Activated CD8-positive, alpha-beta memory T cell treated with anti-CD3 and anti-CD28 coated beads for 36 hours (primary cell): ENCODE data around the gene NFIA. TPM values are rescaled to one million over a fixed set of nuclear protein-coding genes. Genes with fewer than 3 reads are reported as not detected.
"Not testable (repeated sequence)": the region's sequence is repeated elsewhere in the genome, so short reads cannot be mapped to it uniquely, and the experiment has no call there.

Source experiments
- CTCF ChIA-PET: fragments of 350-600 bp; sonication (Branson Sonifier 250); formaldehyde crosslinking; loops from one replicate; lab custom pipeline; 2021; ENCODE audit warnings: antibody characterized with exemption; lab: Charles Lee
- POLR2A ChIA-PET: fragments of 350-600 bp; sonication (Branson Sonifier 250); formaldehyde crosslinking; loops from one replicate; lab custom pipeline; 2021; ENCODE audit warnings: antibody characterized with exemption; lab: Charles Lee
- total RNA-seq, 2 experiments: library from RNA; stranded (reverse); gene quantifications; one replicate each; pipeline ENCODE4 v1.2.3, GENCODE V29; 2021

NFIA gene
- total RNA-seq, 2 experiments from 2014 or later = 3.6 to 4.8 TPM

DNA sequence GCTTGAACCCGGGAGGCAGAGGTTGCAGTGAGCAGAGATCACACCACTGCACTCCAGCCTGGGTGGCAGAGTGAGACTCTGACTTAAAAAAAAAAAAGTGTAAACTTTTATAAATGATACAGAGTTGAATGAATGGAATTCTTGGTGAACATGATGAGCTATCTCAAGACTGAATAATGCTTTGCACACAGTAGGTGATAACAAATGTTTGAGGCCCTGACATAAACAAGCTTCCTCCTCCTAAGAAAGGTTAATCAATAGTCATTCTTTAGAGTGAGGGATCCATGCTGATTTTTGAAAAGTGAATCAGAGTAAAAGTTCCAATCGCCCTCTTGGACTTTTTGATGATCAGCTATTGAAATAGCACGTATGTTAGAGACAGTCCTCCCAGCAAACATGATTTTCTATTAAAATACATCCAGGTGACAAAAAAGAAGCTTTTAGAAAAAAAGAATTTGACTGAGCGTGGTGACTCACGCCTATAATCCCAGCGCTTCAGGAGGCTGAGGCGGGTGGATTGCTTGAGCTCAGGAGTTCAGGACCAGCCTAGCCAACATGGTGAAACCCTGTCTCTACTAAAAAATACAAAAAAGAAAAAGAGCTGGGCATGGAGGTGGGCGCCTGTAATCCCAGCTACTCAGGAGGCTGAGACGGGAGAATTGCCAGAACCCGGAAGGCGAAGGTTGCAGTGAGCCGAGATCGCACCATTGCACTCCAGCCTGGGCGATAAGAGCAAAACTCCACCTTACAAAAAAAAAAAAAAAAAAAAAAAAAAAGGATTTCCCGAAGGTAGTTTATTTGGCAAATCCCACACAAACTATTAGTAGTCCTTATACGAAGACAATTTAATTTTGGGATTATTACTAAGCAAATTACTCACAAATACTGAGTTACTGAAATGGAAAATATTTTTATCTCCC lies 181.8 kb downstream of the NFIA start:
- ChIA-PET POLR2A (interaction anchor here (0.6 to 0.7 kb wide), 2 partner anchors 183 to 212 kb away, joined by 3 read pairs; no protein-coding TSS in a partner anchor), CTCF (no interaction called here)

DNA sequence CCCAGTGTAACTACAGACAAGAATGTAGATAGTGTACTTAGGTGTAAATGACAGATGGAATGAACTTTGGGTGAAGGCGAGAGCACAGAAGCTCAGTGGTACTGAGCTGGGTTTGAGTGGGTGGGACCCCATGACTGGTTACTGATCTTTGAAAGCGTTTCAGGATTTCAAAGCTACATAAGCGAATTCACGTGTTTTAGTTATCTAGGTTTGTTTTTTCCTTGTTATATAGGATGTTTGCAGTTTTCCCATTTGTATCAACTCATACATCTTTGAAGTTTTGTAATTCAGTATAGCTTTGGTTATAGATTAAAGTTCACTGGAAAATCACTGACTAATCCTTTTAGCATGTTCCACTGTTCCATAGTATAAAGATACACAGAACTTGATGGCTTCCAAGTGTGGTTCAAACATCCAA lies 182.5 kb downstream of the NFIA start:
- POLR2A ChIA-PET = no interaction called here
- CTCF ChIA-PET = no interaction called here

DNA sequence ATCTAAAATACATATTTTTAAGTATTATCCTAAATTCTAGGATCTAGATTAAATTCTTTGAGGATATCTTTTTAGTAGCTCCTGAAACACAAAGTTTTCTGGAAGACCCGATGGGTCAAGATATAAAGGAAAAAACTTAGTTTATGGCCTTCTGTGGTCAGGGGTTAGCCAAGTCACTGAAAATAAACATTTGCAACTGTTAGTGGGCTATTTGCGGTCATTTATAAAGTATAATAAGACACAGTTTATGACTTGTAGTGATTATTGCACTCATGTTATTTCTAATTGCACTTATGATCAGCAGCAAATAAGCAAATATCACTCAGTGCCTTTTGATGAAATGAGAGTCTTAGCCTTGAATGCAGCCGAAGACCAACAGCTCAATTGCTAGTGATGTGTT lies 183.3 kb downstream of the NFIA start:
- POLR2A ChIA-PET = no interaction called here
- CTCF ChIA-PET = interaction anchor here (0.6 kb wide), 2 partner anchors 187 to 417 kb away, joined by 3 read pairs; no protein-coding TSS in a partner anchor

DNA sequence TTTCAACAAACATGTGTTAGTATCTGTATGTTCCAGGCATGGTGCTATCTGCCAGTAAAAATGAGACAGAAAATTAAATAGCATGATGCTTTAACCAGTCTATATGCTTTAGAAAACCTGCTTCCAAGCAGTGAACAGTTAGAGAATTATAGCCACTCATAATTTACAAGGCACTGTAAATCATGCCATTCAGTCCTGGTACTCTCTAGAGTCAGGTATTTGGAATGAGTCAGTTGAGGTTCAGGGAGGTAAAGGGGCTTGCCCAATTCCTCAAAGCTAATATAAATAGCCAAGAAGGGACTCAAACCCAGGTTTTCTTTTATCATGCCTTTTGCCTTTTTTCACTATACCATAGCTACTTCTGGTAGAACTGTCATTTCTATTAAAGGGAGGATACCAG lies 184.4 kb downstream of the NFIA start:
- ChIA-PET CTCF (interaction anchor here (0.9 kb wide), 1 partner anchor 432 kb away, joined by 3 read pairs; no protein-coding TSS in a partner anchor), POLR2A (no interaction called here)

DNA sequence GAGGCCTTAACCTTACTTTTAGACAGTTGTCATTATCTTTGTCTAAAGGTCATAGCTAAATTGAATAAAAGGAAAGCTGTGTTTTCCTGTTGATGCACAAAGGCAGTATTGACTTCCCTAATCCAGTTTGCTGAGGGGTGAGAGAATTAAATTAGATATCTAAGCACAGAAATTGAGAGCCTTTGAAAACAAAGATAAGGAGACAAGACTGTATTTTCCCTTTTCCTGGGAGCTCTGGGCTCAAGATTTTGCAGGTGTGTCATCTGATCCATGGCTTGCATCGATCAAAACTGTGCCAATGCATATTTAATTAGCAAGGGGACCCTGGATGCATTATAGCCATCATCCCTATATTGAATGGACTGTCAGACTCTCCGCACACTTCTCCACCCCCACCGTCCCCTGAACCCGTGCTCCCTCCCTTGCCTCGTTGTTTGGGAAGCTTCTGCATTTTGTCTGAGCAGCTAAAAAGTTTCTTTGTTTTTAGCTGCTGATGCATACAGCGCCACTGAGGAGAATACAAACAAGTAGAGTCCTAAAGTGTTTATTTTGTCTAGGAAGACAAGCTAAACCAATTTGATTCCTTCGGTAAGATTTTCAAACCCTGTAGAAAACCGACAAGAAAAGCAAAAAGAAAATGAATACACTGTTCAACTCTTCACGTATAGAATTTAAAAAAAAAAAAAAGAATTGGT lies 186.3 kb downstream of the NFIA start:
- ChIA-PET CTCF (interaction anchor here (0.5 to 0.9 kb wide), 2 partner anchors 61 to 65 kb away, joined by 3 read pairs; no protein-coding TSS in a partner anchor), POLR2A (interaction anchor here (1.4 kb wide), 1 partner anchor 33 kb away, joined by 6 read pairs; no protein-coding TSS in a partner anchor)

DNA sequence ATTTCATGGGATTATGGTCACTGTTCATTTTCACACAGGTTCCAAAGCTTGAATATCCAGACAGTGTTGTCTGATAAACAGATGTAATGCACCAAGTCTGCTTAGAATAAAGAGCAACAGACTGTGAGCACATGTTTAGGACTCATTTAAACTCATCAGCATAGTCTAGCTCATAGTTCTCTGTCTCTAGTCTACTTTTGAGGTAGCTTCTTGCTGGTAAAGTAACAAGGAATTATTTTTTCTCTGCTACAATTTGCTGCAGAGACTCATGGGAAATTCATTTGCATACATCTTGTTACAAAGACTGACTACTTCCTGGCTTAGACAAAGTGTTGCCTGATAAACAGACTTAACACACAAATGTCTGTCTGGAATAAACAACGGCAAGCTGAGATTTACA lies 187.2 kb downstream of the NFIA start:
- ChIA-PET CTCF (interaction anchor here (0.5 to 2.9 kb wide), 4 partner anchors 14 to 64 kb away, joined by 3 to 15 read pairs (median 4); no protein-coding TSS in a partner anchor), POLR2A (interaction anchor here (1.4 to 2.5 kb wide), 3 partner anchors 32 to 220 kb away, joined by 4 to 23 read pairs (median 6); no protein-coding TSS in a partner anchor)

DNA sequence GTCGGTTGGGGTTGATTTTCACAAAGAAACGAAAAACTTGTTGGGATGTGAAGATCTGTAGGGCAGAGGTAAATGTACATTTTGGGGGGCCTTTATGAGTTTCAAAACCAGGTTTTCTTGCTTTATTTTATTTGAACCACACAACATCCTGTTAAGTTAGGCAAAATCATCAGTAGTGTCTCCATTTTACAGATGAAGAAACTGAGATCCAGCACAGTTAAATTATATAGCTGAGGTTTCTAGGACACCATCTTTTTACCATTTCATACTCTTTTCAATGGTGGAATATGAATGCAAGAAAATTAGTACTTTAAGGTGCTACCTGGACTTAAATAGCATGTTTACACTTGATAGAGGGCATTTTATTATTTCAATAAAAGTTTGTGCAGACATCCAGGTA lies 187.7 kb downstream of the NFIA start:
- ChIA-PET CTCF (interaction anchor here (1.0 to 2.9 kb wide), 2 partner anchors 14 to 31 kb away, joined by 4 to 15 read pairs; no protein-coding TSS in a partner anchor), POLR2A (interaction anchor here (1.6 to 2.5 kb wide), 2 partner anchors 49 to 220 kb away, joined by 4 to 23 read pairs; no protein-coding TSS in a partner anchor)

DNA sequence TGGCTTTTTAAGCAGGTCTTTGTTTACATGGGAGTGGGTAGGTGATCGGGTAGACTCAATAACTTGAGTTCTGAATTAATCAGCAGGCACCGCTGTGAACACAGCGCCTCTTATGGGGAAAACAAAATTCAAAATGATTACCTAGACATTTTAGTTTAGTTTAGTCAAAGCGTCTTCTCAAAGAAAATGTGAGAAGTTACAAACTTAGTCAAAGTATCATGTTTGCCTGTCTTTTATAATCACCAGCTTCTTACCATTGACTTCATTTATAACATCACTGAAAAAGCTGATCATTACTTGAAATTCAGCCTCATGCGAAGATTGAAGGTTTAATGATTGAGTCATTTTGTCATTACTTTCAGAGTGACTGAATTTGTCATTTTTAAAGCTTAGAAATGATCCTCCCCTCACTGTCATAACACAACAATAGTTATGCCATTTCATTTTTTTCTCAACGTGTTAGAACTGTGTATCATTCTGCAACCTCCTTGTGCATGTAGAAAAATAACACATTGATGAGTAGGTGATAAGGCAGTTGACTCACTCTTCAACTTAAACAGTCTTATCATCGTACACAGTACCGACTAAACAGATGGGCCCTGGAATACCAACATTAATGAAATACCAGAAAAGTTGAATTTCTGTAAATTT lies 188.5 kb downstream of the NFIA start:
- POLR2A ChIA-PET = interaction anchor here (0.6 to 2.5 kb wide), 7 partner anchors 15 to 221 kb away, joined by 3 to 23 read pairs (median 5); no protein-coding TSS in a partner anchor

DNA sequence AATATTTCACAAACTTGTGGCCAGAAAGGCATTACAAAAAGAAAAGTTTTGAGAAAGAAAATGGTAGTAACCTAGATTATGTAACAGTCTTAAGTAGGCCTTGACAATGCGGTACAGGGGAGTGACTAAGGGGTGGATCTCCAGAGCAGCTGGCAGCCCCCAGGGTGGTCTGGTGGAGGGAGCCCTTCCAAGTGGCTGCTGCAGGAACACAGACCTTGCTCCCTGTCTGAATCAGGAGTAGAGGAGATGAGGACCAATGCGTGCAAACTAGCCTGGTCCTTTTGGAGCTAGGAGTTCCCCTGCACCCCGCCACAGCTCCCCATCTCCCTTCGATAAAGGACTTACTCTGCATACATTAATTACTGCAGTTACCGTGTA lies 189.0 kb downstream of the NFIA start:
- ChIA-PET CTCF (interaction anchor here (0.8 to 2.9 kb wide), 8 partner anchors 15 to 221 kb away, joined by 3 to 15 read pairs (median 4); no protein-coding TSS in a partner anchor), POLR2A (interaction anchor here (0.6 to 2.5 kb wide), 7 partner anchors 15 to 221 kb away, joined by 3 to 23 read pairs (median 5); no protein-coding TSS in a partner anchor)

More for the DNA sequence above, 188.5 kb downstream of the NFIA start:
- CTCF ChIA-PET = interaction anchor here (0.8 to 2.9 kb wide), 6 partner anchors 30 to 221 kb away, joined by 3 to 15 read pairs (median 4); no protein-coding TSS in a partner anchor

DNA sequence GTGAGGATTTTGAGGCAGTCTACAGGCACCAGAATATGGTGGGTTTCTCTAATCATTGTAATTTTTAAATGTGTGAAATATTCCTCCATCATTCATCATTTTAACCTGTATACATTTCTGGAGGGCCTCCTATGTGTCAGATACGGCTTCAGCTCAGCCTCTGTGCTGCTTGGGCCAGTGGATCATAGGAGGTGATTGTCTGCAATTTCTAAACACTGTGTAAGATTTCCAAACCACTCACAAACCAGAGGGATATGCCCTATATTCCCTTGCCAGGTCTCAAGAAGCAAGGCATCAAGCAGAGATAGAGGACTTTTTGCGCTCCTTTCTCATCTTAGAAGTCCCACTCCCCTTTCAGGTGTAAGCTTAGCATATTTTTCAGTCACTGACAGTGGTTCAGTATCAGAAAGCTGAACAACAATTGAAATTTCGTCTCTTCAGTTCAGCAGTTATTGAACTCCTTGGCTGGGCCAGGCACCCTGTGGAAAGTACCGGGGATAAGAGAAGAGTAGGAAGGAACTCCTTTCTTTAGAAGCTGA lies 190.9 kb downstream of the NFIA start:
- ChIA-PET CTCF (interaction anchor here (1.2 kb wide), 1 partner anchor 11 kb away, joined by 3 read pairs; no protein-coding TSS in a partner anchor), POLR2A (no interaction called here)

DNA sequence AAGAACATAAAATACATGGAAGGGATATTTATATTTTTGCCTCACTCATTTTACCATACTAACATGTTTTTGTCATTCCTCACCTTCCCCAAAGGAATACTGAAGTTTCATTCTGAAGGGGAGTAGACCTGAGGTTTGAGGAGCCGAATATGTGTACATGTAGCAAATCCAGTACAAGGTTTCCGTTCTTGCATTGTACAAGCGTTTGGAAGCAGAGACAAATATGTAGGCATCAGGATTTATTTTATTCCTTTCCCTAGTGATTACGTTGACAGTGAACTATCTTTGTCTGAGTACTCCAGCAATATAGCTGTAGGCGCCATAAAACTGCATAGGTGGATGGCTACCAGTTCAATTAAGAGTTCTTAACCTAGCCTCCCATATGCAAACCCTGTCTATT lies 191.5 kb downstream of the NFIA start:
- ChIA-PET POLR2A (no interaction called here), CTCF (no interaction called here)

DNA sequence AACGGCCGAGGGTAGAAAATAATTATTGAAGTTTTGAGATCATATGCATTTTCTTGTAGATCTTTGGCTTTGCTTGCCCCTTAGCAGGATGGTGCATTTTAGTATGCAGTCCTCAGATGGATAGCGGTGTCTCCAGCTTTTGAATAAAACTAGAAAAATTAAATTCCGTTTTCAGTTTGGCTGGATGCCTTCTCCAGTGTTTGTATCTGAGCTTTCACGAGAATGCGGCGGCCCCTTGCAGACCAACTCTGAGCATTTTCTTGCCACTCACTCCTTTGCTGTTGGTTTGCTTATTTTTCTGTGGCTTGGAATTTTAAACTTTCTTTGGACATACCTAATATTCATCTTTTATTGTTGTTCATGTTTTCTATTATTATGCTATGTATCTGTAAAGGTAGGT lies 192.6 kb downstream of the NFIA start:
- CTCF ChIA-PET = no interaction called here
- POLR2A ChIA-PET = no interaction called here

DNA sequence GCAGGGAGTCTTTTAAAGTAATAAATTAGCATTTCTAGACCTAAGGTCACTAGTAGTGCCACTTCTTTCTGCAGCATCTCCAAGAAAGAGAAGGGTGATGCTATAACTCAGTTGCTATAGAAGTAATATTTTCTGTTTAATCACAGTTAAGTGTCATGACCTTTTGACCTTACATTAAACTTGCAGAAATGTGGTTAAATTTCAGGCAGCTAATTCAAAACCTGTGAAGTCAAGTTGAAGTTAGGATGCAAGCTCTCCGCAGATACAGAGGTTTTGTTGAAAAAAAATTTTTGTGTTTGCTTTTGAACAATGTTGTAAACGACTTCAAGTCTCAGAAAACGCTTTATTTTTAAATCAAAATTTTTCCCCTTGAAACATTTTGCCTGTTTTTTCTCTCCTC lies 193.9 kb downstream of the NFIA start:
- CTCF ChIA-PET = no interaction called here
- POLR2A ChIA-PET = no interaction called here

DNA sequence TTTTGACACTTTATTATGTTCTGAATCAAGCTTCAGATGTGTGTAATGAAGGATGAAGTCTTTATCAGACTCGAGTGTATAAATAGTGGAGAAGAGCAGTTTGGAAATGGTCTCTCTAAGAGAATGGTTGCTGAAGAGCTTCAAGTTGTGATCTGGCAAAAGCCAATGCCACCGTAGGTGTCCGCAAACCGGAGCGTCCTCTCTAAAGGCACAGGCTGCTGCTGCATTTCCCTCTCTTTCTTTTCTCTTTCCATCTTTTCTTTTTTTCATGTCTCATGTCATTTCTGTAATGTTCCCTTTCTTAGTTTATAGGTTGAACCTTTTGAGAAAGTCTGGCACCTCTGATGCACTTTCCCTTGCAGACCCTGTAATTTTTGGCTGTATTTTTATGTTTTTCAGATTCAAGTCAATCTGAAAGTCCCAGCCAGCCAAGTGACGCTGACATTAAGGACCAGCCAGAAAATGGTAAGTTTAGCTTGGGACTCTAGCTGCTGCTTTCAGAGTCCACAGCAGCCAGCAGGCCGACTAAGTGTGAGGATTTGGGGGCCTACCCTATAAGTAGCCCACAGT lies 194.8 kb downstream of the NFIA start:
- ChIA-PET POLR2A (interaction anchor here (1.2 kb wide), 1 partner anchor 42 kb away, joined by 3 read pairs; no protein-coding TSS in a partner anchor), CTCF (no interaction called here)

DNA sequence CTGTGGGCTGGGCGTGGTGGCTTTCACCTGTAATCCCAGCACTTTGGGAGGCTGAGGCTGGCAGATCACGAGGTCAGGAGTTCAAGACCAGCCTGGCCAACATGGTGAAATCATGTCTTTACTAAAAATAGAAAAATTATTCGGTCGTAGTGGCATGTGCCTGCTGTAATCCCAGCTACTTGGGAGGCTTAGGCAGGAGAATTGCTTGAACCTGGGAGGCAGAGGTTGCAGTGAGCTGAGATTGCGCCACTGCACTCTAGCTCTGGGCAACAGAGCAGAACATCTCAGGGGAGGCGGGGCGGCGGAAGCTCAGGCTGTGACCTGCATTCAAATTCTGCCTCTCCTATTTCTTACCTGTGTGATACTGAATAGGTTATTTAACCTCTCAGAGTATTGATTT lies 196.1 kb downstream of the NFIA start:
- POLR2A ChIA-PET = not testable (repeated sequence)

DNA sequence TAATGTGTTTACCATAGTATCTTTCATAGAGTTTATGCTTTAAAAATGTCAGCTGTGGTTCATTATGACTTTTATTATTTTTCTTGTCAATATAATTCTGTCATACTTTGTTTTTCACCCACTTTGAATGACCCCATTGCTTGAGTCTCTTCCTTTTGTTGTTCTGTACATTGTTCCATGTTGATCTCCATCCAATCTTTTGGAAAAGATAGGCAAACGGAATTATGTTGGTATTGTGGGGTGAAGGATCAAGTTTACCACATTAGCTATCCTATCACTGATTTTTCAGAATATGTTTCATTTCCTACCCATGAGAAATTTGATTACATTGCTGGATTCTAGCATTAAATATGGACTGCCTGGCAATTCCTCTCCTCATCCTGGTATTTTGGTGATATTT lies 196.6 kb downstream of the NFIA start:
- CTCF ChIA-PET = interaction anchor here (0.5 kb wide), 1 partner anchor 237 kb away, joined by 3 read pairs; no protein-coding TSS in a partner anchor
- POLR2A ChIA-PET = no interaction called here

More for the DNA sequence above, 196.1 kb downstream of the NFIA start:
- CTCF ChIA-PET = not testable (repeated sequence)

DNA sequence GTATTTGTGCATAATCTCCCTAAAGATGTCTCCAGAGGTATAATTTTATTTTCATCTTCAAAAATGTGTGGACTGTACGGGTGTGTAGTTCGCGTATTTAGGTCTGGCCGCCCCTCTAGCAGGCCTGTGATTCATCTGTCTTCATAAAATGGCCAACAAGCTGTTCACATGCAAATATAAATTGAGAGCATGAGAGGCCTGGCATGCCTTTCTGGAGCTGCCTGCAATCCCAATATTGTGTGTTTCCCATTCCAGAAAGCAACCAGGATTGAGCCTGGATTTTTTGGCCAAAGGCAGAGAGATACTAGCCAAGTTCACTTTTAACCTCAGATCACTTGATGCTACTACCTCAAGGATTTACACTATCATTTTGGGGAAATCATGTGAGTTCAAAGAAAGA lies 197.2 kb downstream of the NFIA start:
- CTCF ChIA-PET = interaction anchor here (0.5 kb wide), 1 partner anchor 238 kb away, joined by 3 read pairs; no protein-coding TSS in a partner anchor
- POLR2A ChIA-PET = no interaction called here

DNA sequence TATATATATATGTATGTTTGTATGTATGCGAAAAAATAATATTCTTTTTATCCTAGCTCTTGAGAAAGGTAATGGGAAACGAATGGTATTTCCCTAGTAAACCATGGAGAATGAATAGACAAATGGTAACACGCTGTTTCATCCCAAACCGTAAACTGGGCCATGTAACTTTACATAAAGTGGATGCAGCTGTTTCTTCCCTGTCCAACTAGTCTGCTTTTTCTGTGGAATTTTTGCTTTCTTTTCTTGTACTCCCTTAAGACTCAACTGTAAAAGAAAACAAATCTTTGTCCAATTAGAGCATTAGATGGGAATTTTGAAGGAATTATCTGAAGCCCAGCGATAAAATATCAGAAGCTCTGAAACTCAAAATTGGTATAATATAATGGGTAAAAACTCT lies 198.1 kb downstream of the NFIA start:
- CTCF ChIA-PET = no interaction called here
- POLR2A ChIA-PET = no interaction called here
